ENCODE measurements around the gene BIRC7.

DNA sequence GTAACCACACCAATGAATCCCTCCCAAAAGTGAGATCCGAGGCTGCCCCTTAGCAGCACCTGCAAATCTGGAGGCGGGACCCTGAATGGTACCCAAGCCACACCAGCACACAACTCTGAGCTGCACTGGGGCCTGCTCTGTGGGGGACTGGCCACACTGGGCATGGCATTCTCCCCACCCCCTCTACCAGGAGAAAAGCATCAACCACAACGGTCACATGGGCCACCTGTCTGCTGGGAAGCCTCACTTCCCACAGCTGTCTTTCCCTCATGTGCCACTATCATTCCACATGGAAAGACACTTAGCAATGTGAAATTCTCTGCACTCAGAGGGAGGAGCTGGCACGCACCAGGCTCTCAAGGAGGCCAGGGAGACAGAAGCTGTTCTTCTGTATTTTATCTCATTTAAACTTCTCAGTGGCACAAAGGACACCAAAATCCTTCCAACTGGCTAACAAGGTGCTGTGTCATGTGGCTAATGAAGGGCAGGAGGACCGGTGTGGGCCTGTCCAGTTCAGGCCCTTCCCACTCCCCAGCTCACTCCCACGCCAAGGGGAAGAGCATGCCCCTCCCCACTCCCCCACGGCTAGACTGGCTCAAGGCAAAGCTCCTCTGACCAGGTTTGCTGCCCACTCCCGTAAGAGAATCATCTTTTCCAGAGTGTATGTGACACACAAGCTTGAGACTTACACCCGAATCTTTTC lies 38.8 kb upstream of the BIRC7 start:
- TF ChIP-seq, protein P1, sequence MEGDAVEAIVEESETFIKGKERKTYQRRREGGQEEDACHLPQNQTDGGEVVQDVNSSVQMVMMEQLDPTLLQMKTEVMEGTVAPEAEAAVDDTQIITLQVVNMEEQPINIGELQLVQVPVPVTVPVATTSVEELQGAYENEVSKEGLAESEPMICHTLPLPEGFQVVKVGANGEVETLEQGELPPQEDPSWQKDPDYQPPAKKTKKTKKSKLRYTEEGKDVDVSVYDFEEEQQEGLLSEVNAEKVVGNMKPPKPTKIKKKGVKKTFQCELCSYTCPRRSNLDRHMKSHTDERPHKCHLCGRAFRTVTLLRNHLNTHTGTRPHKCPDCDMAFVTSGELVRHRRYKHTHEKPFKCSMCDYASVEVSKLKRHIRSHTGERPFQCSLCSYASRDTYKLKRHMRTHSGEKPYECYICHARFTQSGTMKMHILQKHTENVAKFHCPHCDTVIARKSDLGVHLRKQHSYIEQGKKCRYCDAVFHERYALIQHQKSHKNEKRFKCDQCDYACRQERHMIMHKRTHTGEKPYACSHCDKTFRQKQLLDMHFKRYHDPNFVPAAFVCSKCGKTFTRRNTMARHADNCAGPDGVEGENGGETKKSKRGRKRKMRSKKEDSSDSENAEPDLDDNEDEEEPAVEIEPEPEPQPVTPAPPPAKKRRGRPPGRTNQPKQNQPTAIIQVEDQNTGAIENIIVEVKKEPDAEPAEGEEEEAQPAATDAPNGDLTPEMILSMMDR (conservative IDR thresholded peaks at IDR 0.05; ENCODE audit: low read depth, low read length), result no peak
- TF ChIP-seq MXI1 (IDR thresholded peaks at IDR 0.05; ENCODE audit: borderline replicate concordance, low read depth, low read length) (no peak), RCOR1 (IDR thresholded peaks at IDR 0.05; ENCODE audit: insufficient replicate concordance, low read length) (no peak), NFE2L2 (IDR thresholded peaks at IDR 0.05; ENCODE audit: low read depth, low read length) (no peak), POLR2A (IDR thresholded peaks at IDR 0.05; ENCODE audit: low read depth, low read length) (no peak), FOS (IDR thresholded peaks at IDR 0.05; ENCODE audit: low read depth, low read length) (no peak), RFX5 (IDR thresholded peaks at IDR 0.05; ENCODE audit: low read depth, low read length) (no peak), MAFK (IDR thresholded peaks at IDR 0.05; ENCODE audit: low read depth, low read length) (no peak), BHLHE40 (IDR thresholded peaks at IDR 0.05; ENCODE audit: low read depth, low read length) (no peak), RAD21 (IDR thresholded peaks at IDR 0.05; ENCODE audit: low read length) (no peak), CEBPB (IDR thresholded peaks at IDR 0.05; ENCODE audit: low read depth, low read length) (no peak), SMC3 (IDR thresholded peaks at IDR 0.05; ENCODE audit: low read depth, low read length) (no peak)
- TF ChIP-seq, protein P2, sequence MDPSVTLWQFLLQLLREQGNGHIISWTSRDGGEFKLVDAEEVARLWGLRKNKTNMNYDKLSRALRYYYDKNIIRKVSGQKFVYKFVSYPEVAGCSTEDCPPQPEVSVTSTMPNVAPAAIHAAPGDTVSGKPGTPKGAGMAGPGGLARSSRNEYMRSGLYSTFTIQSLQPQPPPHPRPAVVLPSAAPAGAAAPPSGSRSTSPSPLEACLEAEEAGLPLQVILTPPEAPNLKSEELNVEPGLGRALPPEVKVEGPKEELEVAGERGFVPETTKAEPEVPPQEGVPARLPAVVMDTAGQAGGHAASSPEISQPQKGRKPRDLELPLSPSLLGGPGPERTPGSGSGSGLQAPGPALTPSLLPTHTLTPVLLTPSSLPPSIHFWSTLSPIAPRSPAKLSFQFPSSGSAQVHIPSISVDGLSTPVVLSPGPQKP (IDR thresholded peaks at IDR 0.05; ENCODE audit: borderline replicate concordance, low read depth, low read length), result no peak

All from IMR-90 (cell line).